Activated CD4-positive, alpha-beta T cell treated with anti-CD3 and anti-CD28 coated beads for 4 hours (primary cell): ENCODE data around the gene KCNMB2.

Experiments
- DNase-seq, 2 donors: peaks; one replicate each; pipeline ENCODE4 v3.0.0-alpha.2; 2020

KCNMB2 gene

GRCh38 chr3:178663201-178663934, 127.1 kb downstream of the KCNMB2 start:
- no peak for DNase-seq

GRCh38 chr3:178665747-178666146, 129.5 kb downstream of the KCNMB2 start:
- no peak for DNase-seq

DNA sequence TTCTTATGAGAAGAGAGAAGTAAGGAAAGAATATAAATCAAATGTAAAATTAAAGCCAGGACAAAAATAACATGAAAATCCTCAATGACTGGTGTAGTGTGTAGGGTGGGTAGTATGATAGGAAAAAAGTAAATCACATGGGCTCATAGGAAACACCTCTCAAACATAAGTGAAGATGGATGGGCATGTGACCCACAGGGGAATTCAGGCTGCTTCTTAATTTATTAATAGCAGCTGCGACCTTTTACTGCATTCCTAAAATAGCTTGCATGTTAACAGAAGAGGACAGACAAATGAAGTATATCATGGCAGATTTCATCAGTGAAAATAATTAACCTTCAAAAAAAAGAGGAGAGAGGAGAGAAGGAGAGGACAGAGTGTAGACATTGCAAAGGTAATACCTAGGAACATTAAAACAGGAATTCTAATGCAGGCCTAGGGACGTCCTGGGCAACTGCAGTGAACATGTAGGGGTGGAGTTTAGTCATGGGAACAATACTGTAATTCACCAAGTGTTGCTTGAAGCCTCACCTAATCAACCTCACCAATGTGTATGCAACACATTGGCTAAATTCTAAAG, 132.9 kb downstream of the KCNMB2 start:
- DNase-seq = no peak

DNA sequence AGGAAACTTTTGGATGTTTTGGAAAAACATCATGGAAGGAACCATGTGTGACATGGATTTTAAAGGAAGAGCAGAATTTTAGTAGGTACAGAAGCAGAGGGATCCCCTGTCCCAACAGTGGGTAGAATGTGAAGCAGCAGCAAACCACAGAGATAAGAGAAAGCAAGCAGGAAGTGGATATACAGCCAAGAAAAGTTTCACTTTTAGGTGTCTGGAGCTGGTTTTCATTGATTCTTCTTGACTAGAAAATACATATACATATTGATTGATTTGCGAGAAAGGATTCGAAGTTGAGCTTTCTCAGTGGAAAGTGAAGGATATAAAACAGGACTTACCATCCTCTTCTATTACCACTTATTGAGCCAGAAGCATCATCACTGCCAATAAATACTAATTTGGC, 133.5 kb downstream of the KCNMB2 start:
- no peak for DNase-seq

GRCh38 chr3:178671377-178671776, 135.1 kb downstream of the KCNMB2 start:
- no peak for DNase-seq

- DNase-seq = no peak
These were observed 135.6 kb downstream of the KCNMB2 start for GRCh38 chr3:178671791-178672190.

DNA sequence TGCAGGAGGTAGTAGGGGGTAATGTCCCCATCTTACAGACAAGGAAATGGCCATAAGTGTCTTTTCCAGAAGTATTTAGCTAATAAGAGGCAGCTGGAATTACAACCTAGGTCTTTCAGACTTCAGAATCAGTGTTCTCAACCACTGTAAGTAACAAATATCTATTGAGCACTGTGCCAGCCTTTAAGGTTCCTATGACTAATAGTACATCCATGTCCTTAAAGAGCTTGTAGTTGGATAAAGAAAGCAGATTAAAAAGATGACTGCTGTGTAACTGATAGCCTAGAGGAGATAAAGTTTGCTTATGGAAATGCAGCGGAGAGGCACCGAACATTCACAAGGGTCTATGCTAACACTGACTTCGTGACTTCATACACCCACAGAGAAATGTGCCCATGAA, 136.0 kb downstream of the KCNMB2 start:
- no peak for DNase-seq

GRCh38 chr3:178673529-178673928, 137.3 kb downstream of the KCNMB2 start:
- no peak for DNase-seq

GRCh38 chr3:178676077-178676476, 139.8 kb downstream of the KCNMB2 start:
- no peak for DNase-seq

DNA sequence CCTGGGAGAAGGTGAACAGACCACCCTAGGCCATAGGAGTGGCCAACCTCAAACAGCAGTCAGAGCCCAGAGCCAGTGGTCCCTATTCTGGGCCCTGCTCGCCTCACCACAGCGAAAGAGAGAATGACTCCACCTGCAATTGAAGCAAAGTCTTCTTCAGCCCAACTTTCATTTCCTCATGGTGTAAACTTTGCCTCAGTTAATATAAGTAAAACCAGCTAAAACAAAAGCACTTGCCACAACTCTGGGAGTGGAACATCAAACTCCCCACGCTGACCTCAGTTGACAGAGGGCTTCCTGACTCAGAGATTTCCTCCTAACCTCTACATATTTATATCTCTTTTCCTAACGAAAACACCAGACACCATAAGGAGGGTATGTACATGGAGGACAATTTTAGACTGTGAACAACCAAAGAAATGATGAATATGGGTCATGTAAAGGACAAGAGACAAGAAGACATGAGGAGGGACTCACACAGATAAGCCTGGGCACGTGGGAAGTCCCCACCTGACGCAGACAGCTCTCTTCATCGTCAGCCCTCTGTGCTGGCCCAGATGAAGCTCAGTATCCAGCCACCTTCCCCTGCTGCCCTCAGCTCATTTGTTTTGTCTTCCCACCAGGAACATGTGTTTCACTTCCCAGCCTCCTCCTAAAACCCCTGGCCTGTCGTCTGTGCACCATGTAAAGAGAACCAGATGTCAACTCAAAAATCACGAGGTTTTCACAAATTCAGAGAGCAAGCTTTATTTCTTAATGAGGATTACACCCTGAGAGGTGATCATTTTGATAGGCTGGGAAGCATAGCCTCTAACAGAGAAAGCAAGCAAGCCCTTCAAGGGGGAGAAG, 140.9 kb downstream of the KCNMB2 start:
- no peak for DNase-seq

GRCh38 chr3:178677961-178678360, 141.7 kb downstream of the KCNMB2 start:
- no peak for DNase-seq

DNA sequence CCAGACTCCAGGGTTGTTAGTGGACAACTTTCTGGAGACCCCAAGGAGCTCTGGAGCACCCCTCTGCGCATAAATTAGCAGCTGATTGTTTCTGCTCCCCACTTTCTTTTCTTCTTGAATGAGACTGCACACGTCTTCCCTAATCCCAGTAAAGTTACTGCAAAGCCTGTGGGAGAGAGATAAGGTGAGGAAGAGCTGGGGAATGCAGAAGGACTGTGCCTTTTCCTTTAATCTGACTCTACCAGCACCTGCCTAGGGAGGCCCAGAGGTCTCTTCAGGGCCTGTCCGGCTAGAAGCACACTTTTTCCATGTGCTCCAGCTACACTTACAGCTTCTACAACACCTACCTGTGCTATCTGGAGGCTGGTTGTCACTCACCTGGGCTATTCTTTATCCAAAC, 143.8 kb downstream of the KCNMB2 start:
- DNase-seq = no peak

DNA sequence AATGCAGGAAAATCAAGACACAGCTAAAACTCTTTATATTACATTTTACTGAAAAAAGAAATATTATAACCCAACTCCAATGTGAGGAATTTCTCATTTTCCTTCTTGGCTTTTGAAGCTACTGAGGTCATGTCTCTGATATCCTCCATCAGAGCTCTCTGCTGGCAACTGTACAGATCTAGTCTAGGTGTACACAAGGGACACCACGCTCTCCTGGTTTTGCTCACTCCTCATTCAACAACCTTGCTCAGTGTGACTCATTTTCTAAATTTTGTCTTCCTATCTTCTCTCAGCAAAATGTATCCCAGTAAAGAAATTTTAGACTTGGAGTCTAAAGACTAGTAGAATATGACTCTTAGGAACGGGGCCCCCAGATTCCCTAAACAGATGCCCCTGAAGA, 144.3 kb downstream of the KCNMB2 start:
- DNase-seq = no peak

GRCh38 chr3:178684881-178685590, 148.8 kb downstream of the KCNMB2 start:
- DNase-seq = no peak

GRCh38 chr3:178685591-178685906, 149.3 kb downstream of the KCNMB2 start:
- DNase-seq = no peak

GRCh38 chr3:178686826-178687225, 150.6 kb downstream of the KCNMB2 start:
- no peak for DNase-seq

- no peak for DNase-seq
These were observed 154.3 kb downstream of the KCNMB2 start for GRCh38 chr3:178690571-178690970.

GRCh38 chr3:178699364-178699763, 163.1 kb downstream of the KCNMB2 start:
- no peak for DNase-seq

DNA sequence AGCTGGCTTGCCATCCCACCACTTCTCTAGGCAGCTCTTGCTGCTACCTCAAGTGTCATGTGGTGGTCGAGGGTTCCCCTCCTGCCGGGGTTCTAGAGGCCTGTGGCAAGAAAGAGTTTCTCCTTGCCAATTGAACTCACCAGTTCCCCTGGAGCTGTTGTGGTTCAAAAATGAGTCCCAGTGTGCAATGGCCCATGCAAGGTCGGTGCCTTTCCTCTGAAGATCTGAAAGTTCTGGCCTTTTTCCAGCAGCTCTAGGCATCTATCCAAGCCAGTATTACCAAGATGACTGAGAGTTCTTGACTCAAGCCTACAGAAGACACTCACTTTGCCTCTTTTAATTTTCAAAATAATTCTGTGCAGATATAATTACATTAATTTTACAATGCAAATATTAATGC, 163.6 kb downstream of the KCNMB2 start:
- DNase-seq = no peak

GRCh38 chr3:178703268-178703975, 167.2 kb downstream of the KCNMB2 start:
- no peak for DNase-seq

- no peak for DNase-seq
These were observed 169.7 kb downstream of the KCNMB2 start for GRCh38 chr3:178705925-178706324.

DNA sequence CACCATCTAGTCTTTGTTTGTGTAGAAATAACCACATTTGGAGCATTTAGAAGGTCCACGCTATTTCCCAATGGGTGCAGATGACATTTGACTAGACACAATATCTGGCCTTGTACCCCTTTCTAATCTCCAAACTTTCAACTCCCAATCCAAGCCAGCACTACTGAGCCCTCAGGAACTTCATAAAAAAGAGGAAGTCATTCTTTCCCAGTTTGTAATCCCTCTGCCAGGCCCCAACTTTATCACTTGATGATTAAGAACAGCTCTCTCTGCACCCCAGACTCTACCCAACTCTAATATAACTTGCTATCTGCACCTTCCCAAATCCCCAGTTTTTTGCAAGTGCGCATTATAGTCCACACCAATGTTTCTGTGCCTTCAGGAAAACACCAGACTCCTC, 170.2 kb downstream of the KCNMB2 start:
- no peak for DNase-seq
